ENCODE measurements around the gene CREBBP. TPM values are rescaled to one million over a fixed set of nuclear protein-coding genes. Genes with fewer than 3 reads are reported as not detected.

Gene CREBBP
- polyA plus RNA-seq, 3 donors, result 65.1 to 76.4 (median 66.5) TPM

GRCh38 chr16:3857189-3858043 lies 23.1 kb downstream of the CREBBP start:
- DNase-seq (ENCODE audit: low read depth in 3 of 3, low spot score in 2 of 3), result no peak

GRCh38 chr16:3856367-3857141 lies 24.0 kb downstream of the CREBBP start:
- no peak for DNase-seq (ENCODE audit: low read depth in 3 of 3, low spot score in 2 of 3)

- DNase-seq (ENCODE audit: low read depth in 3 of 3, low spot score in 2 of 3), result no peak
Measured at GRCh38 chr16:3854750-3855541, 25.6 kb downstream of the CREBBP start.

- no peak for DNase-seq (ENCODE audit: low read depth in 3 of 3, low spot score in 2 of 3)
Measured at GRCh38 chr16:3850544-3850899, 30.0 kb downstream of the CREBBP start.

- no peak for DNase-seq (ENCODE audit: low read depth in 3 of 3, low spot score in 2 of 3)
Measured at GRCh38 chr16:3849751-3850543, 30.6 kb downstream of the CREBBP start.

- no peak for DNase-seq (ENCODE audit: low read depth in 3 of 3, low spot score in 2 of 3)
Measured at GRCh38 chr16:3846595-3847091, 33.9 kb downstream of the CREBBP start.

- no peak for DNase-seq (ENCODE audit: low read depth in 3 of 3, low spot score in 2 of 3)
Measured at GRCh38 chr16:3846087-3846486, 34.4 kb downstream of the CREBBP start.

- no peak for DNase-seq (ENCODE audit: low read depth in 3 of 3, low spot score in 2 of 3)
Measured at GRCh38 chr16:3842994-3843393, 37.5 kb downstream of the CREBBP start.

GRCh38 chr16:3841729-3842508 lies 38.6 kb downstream of the CREBBP start:
- DNase-seq (ENCODE audit: low read depth in 3 of 3, low spot score in 2 of 3), result no peak

GRCh38 chr16:3839402-3840184 lies 40.9 kb downstream of the CREBBP start:
- no peak for DNase-seq (ENCODE audit: low read depth in 3 of 3, low spot score in 2 of 3)

- no peak for DNase-seq (ENCODE audit: low read depth in 3 of 3, low spot score in 2 of 3)
Measured at GRCh38 chr16:3838600-3839401, 41.7 kb downstream of the CREBBP start.

GRCh38 chr16:3837851-3838586 lies 42.5 kb downstream of the CREBBP start:
- DNase-seq (ENCODE audit: low read depth in 3 of 3, low spot score in 2 of 3), result no peak

GRCh38 chr16:3836641-3837040 lies 43.9 kb downstream of the CREBBP start:
- no peak for DNase-seq (ENCODE audit: low read depth in 3 of 3, low spot score in 2 of 3)

GRCh38 chr16:3835089-3835602 lies 45.4 kb downstream of the CREBBP start:
- DNase-seq (ENCODE audit: low read depth in 3 of 3, low spot score in 2 of 3), result no peak

- DNase-seq (ENCODE audit: low read depth in 3 of 3, low spot score in 2 of 3), result no peak
Measured at GRCh38 chr16:3832668-3833067, 47.8 kb downstream of the CREBBP start.

GRCh38 chr16:3830625-3831254 lies 49.8 kb downstream of the CREBBP start:
- DNase-seq (ENCODE audit: low read depth in 3 of 3, low spot score in 2 of 3), result no peak
